IPS DF 4.7 (cell line): ENCODE results near the gene PECR.
"Not testable (repeated sequence)": the region's sequence is repeated elsewhere in the genome, so short reads cannot be mapped to it uniquely, and the experiment has no call there.

ENCODE experiments used
- DNase-seq: peaks from one replicate; pipeline ENCODE4 v3.0.0-alpha.2; 2013; ENCODE audit warnings: low spot score; ENCODE audit errors: extremely low read depth

The PECR gene

GRCh38 chr2:216030216-216030615 lies 51.4 kb downstream of the PECR start:
- DNase-seq, result no peak

GRCh38 chr2:216029416-216030129 lies 52.0 kb downstream of the PECR start:
- no peak for DNase-seq

GRCh38 chr2:216024779-216025336 lies 56.8 kb downstream of the PECR start:
- DNase-seq, result no peak

GRCh38 chr2:216023055-216023648 lies 58.5 kb downstream of the PECR start:
- peak; percentile 46 for DNase-seq

GRCh38 chr2:216021768-216022565 lies 59.6 kb downstream of the PECR start:
- no peak for DNase-seq

- DNase-seq, result no peak
Observed at GRCh38 chr2:216018709-216019108, 62.9 kb downstream of the PECR start.

GRCh38 chr2:216017365-216017764 lies 64.2 kb downstream of the PECR start:
- DNase-seq, result no peak

- no peak for DNase-seq
Observed at GRCh38 chr2:216016581-216016980, 65.0 kb downstream of the PECR start.

GRCh38 chr2:216015722-216016464 lies 65.7 kb downstream of the PECR start:
- no peak for DNase-seq

GRCh38 chr2:216014986-216015385 lies 66.6 kb downstream of the PECR start:
- no peak for DNase-seq

- DNase-seq, result no peak
Observed at GRCh38 chr2:216014006-216014405, 67.6 kb downstream of the PECR start.

GRCh38 chr2:216013080-216013909 lies 68.3 kb downstream of the PECR start, which contains the start of gene MREG:
TSS of gene MREG (minus strand) at chr2:216013551. CDS start at chr2:216013327, 224 bp downstream.
- DNase-seq, result peak; percentile 46

GRCh38 chr2:216012830-216013079 lies 68.9 kb downstream of the PECR start:
- DNase-seq, result no peak

GRCh38 chr2:216012133-216012829 lies 69.3 kb downstream of the PECR start:
- no peak for DNase-seq

- not testable (repeated sequence) for DNase-seq
Observed at GRCh38 chr2:216009215-216009614, 72.4 kb downstream of the PECR start.

- no peak for DNase-seq
Observed at GRCh38 chr2:216008387-216008786, 73.2 kb downstream of the PECR start.

- peak; percentile 53 for DNase-seq
Observed at GRCh38 chr2:216006164-216006663, 75.4 kb downstream of the PECR start.

GRCh38 chr2:216004697-216005283 lies 76.8 kb downstream of the PECR start:
- DNase-seq, result no peak
